ENCODE data around the gene TEDC1.

- TF ChIP-seq CTCF (IDR thresholded peaks at IDR 0.05): no peak
- no peak for TF ChIP-seq POLR2A (IDR thresholded peaks at IDR 0.05)
Observed at GRCh38 chr14:105487986-105488777, 2.9 kb upstream of the TEDC1 start.

All from testis (tissue), 2 donors.